Measurements from ENCODE around the gene HSPA14.

GRCh38 chr10:14875941-14876340 lies 37.8 kb downstream of the HSPA14 start:
- no peak for TF ChIP-seq RAD21 (IDR thresholded peaks at IDR 0.05; ENCODE audit: low read depth)
- TF ChIP-seq CTCF (IDR thresholded peaks at IDR 0.05 in 2 of 3, conservative IDR thresholded peaks at IDR 0.05 in 1 of 3; ENCODE audit: borderline replicate concordance in 1 of 3, insufficient read depth in 1 of 3, low read depth in 2 of 3, low read length in 2 of 3), result no peak
- TF ChIP-seq POLR2A (IDR thresholded peaks at IDR 0.05; ENCODE audit: borderline replicate concordance, extremely low read depth, insufficient read depth, insufficient read length), result no peak
- no peak for TF ChIP-seq TCF7L2 (IDR thresholded peaks at IDR 0.05; ENCODE audit: borderline replicate concordance, extremely low read depth, insufficient read depth, insufficient read length)
- no peak for TF ChIP-seq ZNF274 (IDR thresholded peaks at IDR 0.05; ENCODE audit: low read depth, low read length)
- TF ChIP-seq EGR1 (IDR thresholded peaks at IDR 0.05; ENCODE audit: low read depth), result no peak
- no peak for TF ChIP-seq JUND (IDR thresholded peaks at IDR 0.05)
- no peak for TF ChIP-seq EZH2 (IDR thresholded peaks at IDR 0.05)
- no peak for TF ChIP-seq EZH2phosphoT487 (IDR thresholded peaks at IDR 0.05; ENCODE audit: borderline replicate concordance)
- no peak for TF ChIP-seq REST (IDR thresholded peaks at IDR 0.05; ENCODE audit: low read depth)
- TF ChIP-seq YY1 (IDR thresholded peaks at IDR 0.05; ENCODE audit: extremely low read depth, insufficient replicate concordance, low read depth, low read length), result no peak
- TF ChIP-seq POLR2AphosphoS5 (IDR thresholded peaks at IDR 0.05; ENCODE audit: low read depth, low read length), result no peak
- TF ChIP-seq SIN3A (IDR thresholded peaks at IDR 0.05; ENCODE audit: low read depth), result no peak

Measured in HCT116 (cell line).